ENCODE data around the gene GHRH. TPM values are rescaled to one million over a fixed set of nuclear protein-coding genes. Genes with fewer than 3 reads are reported as not detected.
A peak's percentile ranks its signal among the peaks of the same experiment; 100 is the strongest.

The GHRH gene
- not detected for total RNA-seq
- not detected for polyA plus RNA-seq
- long read RNA-seq, donor 1: 0 reads
- long read RNA-seq, donor 2: 0 reads
- long read RNA-seq, donor 3: 0 reads
- long read RNA-seq, donor 4: 0 reads
- long read RNA-seq, donor 5: 0 reads

- ATAC-seq (ENCODE audit: insufficient read depth, low FRiP score) (no peak), DNase-seq (no peak)
- H3K27me3 ChIP-seq (ENCODE audit: control insufficient read depth in 3 of 3, insufficient read depth in 3 of 3, low read length in 2 of 3): no peaks in the 10 kb centered on the region
- no peak for TF ChIP-seq CTCF (IDR thresholded peaks at IDR 0.05; ENCODE audit: control extremely low read depth, extremely low read depth)
- H3K36me3 ChIP-seq (ENCODE audit: control insufficient read depth in 4 of 4, insufficient read depth in 4 of 4, low read length in 4 of 4): no peaks in the 10 kb centered on the region
- H3K4me1 ChIP-seq (ENCODE audit: control insufficient read depth in 5 of 5, insufficient read depth in 5 of 5, low read length in 5 of 5): no peaks in the 10 kb centered on the region
- WGBS, 2 donors: 72 to 89% methylated on average over 9 of the region's 9 CpGs
- no peak within 1 kb of the TSS for H3K27ac ChIP-seq (ENCODE audit: low read depth in 1 of 2, low read length in 1 of 2)
- no peak within 1 kb of the TSS for H3K9ac ChIP-seq (ENCODE audit: insufficient read depth in 1 of 2, low read length in 2 of 2)
- no peak within 1 kb of the TSS for H3K4me3 ChIP-seq
- H3K9me3 ChIP-seq (ENCODE audit: control insufficient read depth in 4 of 4, insufficient read depth in 3 of 4, low read length in 3 of 4): no peaks in the 10 kb centered on the region
Observed at GRCh38 chr20:37261714-37262113, at the start of gene GHRH. Gene GHRH, minus strand, starts transcription at chr20:37261814. Its CDS starts 4,925 bp downstream, at chr20:37256889.

- Histone ChIP-seq H3K27ac (ENCODE audit: low read depth in 1 of 2, low read length in 1 of 2) (no peak overlapping the region), H3K4me1 (ENCODE audit: control insufficient read depth in 5 of 5, insufficient read depth in 5 of 5, low read length in 5 of 5) (peaks cover 12 to 51% (median 32%) of the 10 kb centered on the region in 5 donors), H3K27me3 (ENCODE audit: control insufficient read depth in 3 of 3, insufficient read depth in 3 of 3, low read length in 2 of 3) (no peaks in the 10 kb centered on the region), H3K4me3 (no peak overlapping the region), H3K9me3 (ENCODE audit: control insufficient read depth in 4 of 4, insufficient read depth in 3 of 4, low read length in 3 of 4) (no peaks in the 10 kb centered on the region), H3K9ac (ENCODE audit: insufficient read depth in 1 of 2, low read length in 2 of 2) (no peak overlapping the region), H3K36me3 (ENCODE audit: control insufficient read depth in 4 of 4, insufficient read depth in 4 of 4, low read length in 4 of 4) (peaks cover 0 to 32% (median 8%) of the 10 kb centered on the region in 4 donors)
- ATAC-seq (ENCODE audit: insufficient read depth, low FRiP score): no peak
- WGBS, 2 donors: 95% methylated on average over 11 of the region's 11 CpGs
- no peak for DNase-seq
- no peak for TF ChIP-seq CTCF (IDR thresholded peaks at IDR 0.05; ENCODE audit: control extremely low read depth, extremely low read depth)
Observed at GRCh38 chr20:37310951-37311350, 49.3 kb upstream of the GHRH start.

- Histone ChIP-seq H3K4me1 (ENCODE audit: control insufficient read depth in 5 of 5, insufficient read depth in 5 of 5, low read length in 5 of 5) (peaks cover 11 to 46% (median 27%) of the 10 kb centered on the region in 5 donors), H3K4me3 (no peak overlapping the region), H3K27ac (ENCODE audit: low read depth in 1 of 2, low read length in 1 of 2) (no peak overlapping the region), H3K36me3 (ENCODE audit: control insufficient read depth in 4 of 4, insufficient read depth in 4 of 4, low read length in 4 of 4) (peaks cover 0 to 30% (median 6%) of the 10 kb centered on the region in 4 donors), H3K9me3 (ENCODE audit: control insufficient read depth in 4 of 4, insufficient read depth in 3 of 4, low read length in 3 of 4) (no peaks in the 10 kb centered on the region), H3K9ac (ENCODE audit: insufficient read depth in 1 of 2, low read length in 2 of 2) (no peak overlapping the region), H3K27me3 (ENCODE audit: control insufficient read depth in 3 of 3, insufficient read depth in 3 of 3, low read length in 2 of 3) (no peaks in the 10 kb centered on the region)
- DNase-seq (peak in 2 of 3 donors; percentile 60 to 63), ATAC-seq (ENCODE audit: insufficient read depth, low FRiP score) (no peak)
- 80 to 90% methylated on average over 16 of the region's 16 CpGs for WGBS, 2 donors
- TF ChIP-seq CTCF (IDR thresholded peaks at IDR 0.05; ENCODE audit: control extremely low read depth, extremely low read depth): no peak
Observed at GRCh38 chr20:37309936-37310590, 48.4 kb upstream of the GHRH start.

Data from lung (tissue), 16 donors.